ENCODE measurements around the gene USP31.
"Not testable (repeated sequence)": the region's sequence is repeated elsewhere in the genome, so short reads cannot be mapped to it uniquely, and the experiment has no call there.

USP31 gene

DNA sequence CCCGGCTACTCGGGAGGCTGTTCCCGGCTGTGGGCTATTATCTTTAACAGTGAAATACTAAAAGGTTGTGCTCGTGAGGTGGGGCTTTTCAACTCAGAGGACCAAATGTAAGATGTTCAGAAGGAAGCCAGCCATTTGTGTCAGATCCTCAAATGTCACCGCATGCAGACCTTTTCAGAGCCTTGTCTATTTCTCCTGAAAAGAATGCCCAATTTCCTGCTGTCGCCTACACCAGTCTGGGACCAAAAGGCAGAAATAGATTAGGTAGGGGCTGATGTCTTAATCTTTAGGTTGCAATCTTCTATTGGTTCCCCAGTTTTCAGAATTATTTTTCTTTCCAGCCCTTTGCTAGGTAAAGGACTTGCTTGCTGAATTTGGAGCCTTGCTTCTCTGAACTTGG lies 8.9 kb upstream of the USP31 start:
- no peak for DNase-seq

- DNase-seq, result no peak
These were observed 7.8 kb upstream of the USP31 start for GRCh38 chr16:23156946-23157460.

DNA sequence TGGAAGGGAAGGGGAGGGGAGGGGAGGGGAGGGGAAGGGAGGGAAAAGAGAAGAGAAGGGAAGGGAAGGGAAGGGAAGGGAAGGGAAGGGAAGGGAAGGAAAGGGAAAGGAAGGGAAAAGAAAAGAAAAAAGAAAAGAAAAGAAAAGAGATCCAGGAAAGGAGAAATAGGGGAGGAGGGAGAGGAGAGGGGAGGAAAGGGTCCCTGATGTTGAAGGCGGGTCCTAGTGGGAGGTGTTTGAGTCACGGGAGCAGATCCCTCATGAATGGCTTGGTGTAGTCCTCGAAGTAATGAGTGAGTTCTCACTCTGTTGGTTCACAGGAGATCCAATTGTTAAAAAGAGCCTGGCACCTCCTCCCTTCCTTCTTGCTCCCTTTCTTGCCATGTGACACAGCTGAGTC lies 6.9 kb upstream of the USP31 start:
- no peak for DNase-seq

DNA sequence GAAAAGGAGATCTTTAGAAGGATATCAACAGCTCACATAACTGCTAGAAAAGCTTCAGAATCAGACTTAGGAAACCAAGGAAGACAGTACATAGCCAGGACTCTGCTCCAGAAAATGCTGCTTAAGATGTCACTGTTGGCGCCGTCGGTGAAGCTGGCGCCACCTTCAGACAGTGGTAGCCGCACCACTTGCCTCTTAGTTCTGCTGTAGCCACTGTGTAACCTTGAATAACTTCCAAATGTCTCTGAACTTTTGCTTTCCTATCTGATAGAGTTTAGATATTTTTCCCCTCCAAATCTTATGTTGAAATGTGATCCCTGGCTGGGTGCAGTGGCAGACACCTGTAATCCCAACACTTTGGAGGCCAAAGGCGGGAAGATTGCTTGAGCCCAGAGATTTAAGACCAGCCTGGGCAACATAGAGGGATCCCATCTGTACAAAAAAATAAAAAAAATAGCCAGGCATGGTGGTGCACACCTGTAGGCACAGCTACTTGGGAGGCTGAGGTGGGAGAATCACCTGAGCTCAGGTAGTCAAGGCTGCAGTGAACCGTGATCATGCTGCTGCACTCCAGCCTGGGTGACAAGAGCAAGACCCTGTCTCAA lies 6.3 kb upstream of the USP31 start:
- DNase-seq, result no peak

DNA sequence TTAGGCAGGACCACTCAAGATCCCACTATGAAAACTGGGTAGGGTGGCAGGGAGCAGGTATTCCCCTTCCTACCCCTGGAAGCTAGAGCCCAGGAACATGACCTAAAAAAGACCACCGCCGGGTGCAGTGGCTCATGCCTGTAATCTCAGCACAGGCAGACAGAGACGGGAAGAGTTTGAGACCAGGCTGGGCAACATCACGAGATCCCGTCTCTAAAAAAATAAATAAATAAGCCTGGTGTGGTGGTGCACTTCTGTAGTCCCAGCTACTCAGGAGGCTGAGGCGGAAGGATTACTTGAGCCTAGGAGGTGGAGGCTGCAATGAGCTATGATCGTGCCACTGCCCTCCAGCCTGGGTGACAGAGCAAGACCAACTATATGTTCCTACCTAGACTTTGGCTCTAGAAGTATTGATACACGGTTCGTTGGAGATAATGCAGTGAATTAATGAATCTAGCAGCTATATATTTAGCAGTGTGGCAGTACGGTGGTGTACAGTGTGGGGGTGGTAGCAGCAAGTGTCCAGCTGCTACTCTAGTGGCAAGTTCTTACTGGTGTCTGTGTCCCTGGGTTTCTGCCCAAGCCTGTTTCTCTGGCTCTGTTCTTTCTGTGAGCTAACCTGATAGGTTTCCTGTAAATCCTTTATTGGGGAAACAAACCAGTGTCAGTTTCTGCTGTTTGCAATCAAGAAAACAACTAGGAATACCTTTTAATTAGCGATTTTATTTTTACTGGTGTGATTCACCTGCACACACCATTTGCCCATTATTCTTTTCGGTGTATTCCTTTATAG lies 3.3 kb upstream of the USP31 start:
- no peak for DNase-seq

DNA sequence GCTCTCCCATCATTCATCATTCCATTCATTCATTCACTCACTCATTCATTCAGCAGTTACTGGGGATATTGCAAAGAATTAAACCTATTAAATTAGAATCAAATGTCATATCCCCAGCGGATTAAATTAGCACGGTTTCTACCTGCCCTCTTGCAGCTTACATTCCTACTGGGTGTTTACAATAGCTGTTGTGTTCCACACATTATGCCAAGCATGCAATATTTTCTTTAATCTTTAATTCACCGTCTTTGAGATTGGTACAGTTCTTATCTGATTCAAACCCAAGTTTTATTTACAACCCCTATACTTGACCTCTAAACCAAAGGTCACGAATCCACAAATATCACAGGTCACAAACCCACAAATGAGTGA lies 727 bp upstream of the USP31 start:
- DNase-seq, result no peak

- no peak for DNase-seq
These were observed 562 bp downstream of the USP31 start for GRCh38 chr16:23148513-23149266.

DNA sequence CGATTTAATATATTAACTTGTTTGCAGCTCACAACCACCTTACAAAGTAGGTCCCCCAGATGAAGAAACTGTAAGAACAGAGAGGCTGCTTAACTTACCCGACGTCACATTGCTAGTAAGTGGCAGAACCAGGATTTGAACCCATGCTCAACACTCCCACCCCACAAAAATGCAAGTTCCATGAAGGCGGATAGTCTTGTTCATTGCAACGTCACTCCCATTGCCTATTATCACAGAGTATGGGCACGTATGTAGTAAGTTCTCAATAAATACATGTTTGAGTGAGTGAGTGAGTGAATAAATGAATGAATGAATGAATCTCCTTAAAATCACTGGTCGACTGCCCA lies 1.1 kb downstream of the USP31 start:
- no peak for DNase-seq

DNA sequence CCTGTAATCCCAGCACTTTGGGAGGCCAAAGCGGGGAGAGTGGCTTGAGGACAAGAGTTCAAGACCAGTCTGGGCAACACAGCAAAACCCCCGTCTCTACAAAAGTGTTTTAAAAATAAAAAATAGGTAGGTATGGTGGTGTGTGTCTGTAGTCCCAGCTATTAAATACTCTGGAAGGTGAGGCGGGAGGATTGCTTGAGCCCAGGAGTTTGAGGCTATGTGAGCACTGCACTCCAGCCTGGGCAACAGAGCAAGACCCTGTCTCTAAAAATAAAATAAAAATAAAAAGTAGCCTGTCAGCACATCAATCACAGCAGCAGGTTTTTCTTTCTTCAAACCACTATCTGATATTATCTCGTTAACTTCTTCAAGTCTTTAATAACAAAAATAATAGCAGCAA lies 1.6 kb downstream of the USP31 start:
- no peak for DNase-seq

GRCh38 chr16:23146877-23147601 lies 2.2 kb downstream of the USP31 start:
- DNase-seq, result no peak

DNA sequence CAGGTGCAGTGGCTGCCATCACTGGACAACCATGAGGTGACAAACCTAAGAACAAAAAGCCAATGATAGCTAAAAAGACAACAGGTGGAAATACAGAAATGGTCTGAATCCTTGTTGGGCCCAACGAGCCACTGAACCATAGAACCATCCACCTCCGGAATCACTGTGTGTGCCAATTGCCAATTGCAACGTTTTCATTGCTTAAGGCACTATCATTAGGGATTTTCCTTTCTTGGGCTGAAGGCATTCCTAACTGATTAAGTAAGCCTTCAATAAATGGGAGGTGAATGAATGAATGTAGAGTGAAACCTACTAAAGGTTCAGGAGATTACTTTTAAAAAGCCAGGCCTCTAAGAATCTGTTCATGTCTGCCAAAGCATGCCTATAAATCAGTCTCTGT lies 3.6 kb downstream of the USP31 start:
- DNase-seq, result no peak

DNA sequence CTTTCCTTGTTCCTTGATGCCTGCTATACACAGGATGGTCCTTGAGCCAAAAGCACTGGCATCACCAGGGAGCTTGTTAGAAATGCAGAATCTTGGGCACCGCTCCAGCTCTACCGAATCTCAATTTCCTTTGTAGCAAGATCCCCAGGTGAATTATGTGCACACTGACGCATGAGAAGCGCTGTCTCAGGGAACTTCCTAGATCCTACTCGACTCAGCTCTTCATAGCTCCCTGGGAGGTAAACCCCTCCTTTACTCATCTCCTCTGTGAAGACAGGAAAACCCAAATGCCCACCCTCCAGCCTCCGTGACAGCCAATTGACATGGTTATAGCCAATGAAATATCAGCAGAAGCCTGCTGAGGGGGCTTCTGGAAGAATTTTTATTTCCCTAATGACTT lies 4.1 kb downstream of the USP31 start:
- no peak for DNase-seq

GRCh38 chr16:23144393-23144792 lies 4.9 kb downstream of the USP31 start:
- DNase-seq, result not testable (repeated sequence)

- no peak for DNase-seq
These were observed 5.9 kb downstream of the USP31 start for GRCh38 chr16:23143391-23143790.

- no peak for DNase-seq
These were observed 7.1 kb downstream of the USP31 start for GRCh38 chr16:23141959-23142740.

- no peak for DNase-seq
These were observed 7.8 kb downstream of the USP31 start for GRCh38 chr16:23141500-23141899.

- no peak for DNase-seq
These were observed 8.2 kb downstream of the USP31 start for GRCh38 chr16:23141033-23141432.

- no peak for DNase-seq
These were observed 9.1 kb downstream of the USP31 start for GRCh38 chr16:23140107-23140506.

DNA sequence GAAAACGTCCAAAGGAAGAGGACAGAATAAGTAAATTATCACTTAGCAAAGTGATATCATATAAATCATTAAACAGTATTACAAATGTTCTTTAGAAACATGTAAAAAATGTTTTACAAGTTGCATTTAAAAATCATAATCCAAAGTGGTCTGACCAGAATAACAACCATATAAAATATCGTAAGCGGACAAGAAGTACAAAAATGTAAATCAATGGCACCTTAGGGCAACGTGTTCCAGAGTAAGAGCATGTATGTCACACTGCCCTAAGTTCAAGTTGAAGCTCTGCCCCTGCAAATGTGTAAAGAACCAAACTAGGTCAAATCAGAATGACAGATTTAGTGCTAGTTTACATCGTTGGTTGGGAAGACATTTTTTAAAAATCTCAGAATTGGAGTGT lies 11.4 kb downstream of the USP31 start:
- no peak for DNase-seq

GRCh38 chr16:23137256-23137655 lies 12.0 kb downstream of the USP31 start:
- DNase-seq, result no peak

DNA sequence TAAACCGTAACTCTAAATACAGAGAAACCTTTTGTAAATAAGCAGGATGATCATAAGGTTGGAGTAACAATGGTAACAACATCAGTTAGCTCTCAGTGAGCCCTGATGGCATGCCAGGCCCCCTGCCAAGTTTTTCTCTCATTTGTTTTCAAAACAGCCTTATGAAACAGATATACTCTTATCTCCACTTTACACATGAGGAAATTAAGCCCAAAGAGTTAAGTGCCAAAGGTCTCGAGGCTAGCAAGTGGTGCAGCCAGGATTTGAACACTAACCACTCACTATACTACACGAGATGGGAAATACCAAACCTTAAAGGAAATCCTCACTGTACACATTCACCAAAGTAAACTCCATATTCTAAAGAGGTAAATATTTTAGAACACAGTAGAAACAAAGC lies 15.0 kb downstream of the USP31 start:
- peak; percentile 77 for DNase-seq

DNA sequence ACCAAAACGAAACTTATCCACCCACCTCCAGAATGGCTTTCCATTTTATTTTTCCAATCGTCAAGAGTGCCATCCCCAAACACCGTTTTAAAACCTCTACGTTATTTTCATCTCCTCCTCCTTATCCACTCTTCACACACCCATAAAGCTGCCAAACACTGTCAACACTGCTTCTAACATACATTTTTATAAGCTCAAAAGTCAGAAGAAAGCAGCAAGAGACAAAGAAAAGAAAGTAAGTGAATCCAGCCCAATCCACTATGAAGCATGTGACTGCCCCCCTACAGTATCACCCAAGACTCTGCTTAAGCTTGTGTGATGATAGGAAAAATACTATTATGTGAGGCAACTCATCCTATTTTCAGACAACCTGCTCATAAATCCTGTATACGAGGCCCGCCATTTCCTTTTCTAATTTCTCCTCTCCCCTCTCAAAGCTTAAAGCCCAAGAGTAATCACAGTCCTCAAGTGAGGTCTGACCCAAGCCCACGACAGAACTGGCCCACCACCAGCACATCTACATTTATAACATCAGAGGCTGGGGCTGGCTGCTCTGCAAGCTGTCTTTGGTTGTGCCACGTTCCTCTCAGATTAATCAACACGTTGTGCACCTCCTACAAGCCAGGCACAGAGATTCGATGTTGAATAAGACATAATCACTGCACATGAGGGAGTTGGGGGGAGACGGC lies 16.3 kb downstream of the USP31 start:
- DNase-seq, result no peak
